ENCODE results near the gene HOXD12. TPM values are rescaled to one million over a fixed set of nuclear protein-coding genes. Genes with fewer than 3 reads are reported as not detected.

HOXD12 gene
- total RNA-seq, 1 donor from 2014 or later, result not detected

DNA sequence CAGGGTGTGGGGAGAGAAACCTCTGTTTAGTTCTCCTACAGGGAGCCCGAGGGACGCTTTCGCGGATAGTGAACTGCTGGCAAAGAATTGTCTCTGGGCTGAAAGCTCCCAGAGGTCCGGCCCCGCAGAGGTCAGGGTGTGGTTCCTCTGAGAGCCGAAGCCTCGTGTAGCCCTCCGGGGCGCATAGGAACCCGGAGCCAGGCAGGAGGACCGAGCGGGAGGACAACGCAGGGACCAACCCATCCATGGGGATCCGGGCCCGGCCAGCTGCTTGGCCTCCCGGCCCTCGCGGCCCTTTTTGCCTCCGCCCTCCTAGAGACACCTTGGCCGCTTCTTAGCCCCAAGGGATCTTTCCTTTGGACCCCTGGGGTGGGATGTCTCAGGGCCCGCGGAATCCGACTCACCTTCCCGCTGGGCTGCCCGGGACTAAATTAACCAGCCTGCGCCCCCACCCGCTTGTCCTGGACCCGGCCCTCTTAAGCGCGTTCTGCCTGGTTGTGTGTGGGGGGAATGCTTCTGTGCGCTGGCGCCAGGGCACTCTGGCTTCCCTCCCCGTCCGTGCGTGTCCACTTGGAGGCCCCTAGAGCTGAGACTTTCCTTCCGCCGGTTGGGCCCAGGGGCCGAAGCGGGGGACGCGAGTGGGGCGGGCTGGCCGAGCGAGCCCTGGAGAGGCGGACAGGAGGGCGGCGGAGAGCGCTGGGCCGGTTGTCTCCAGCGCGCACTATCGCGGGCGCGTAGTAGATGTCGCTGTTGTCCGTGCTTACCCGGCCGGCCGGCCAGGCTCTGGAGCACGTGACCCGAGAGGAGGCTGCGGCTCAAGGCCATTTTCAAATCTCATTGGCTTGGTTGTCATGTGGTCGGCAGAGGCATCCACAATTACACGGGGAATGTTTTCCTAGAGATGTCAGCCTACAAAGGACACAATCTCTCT is 16.6 kb downstream of the HOXD12 start, which contains the start of gene HOXD10:
Gene HOXD10, plus strand, starts transcription at position 896 of the 931 bp plus-strand sequence. CDS start 56 bp downstream, outside the sequence.
- FAIRE-seq (no peak), DNase-seq (ENCODE audit: low spot score in 2 of 2) (no peak)

DNA sequence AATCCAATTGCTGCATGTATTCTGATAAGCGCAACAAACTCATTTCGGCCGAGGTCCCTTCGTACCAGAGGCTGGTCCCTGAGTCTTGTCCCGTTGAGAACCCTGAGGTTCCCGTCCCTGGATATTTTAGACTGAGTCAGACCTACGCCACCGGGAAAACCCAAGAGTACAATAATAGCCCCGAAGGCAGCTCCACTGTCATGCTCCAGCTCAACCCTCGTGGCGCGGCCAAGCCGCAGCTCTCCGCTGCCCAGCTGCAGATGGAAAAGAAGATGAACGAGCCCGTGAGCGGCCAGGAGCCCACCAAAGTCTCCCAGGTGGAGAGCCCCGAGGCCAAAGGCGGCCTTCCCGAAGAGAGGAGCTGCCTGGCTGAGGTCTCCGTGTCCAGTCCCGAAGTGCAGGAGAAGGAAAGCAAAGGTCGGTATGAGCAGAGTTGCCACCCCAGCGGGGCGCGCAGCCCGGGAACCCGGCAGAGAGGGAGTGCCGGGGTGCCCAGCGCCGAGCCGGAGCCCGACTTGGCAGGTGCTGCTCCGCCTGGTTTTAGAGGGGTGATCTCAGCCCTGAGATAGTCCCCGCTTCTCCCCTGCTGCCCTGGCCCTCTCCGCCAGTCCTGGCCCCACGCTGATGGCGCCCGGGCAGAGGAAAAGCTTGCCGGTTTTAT is 17.7 kb downstream of the HOXD12 start:
- DNase-seq (ENCODE audit: low spot score in 2 of 2) (no peak), FAIRE-seq (no peak)

DNA sequence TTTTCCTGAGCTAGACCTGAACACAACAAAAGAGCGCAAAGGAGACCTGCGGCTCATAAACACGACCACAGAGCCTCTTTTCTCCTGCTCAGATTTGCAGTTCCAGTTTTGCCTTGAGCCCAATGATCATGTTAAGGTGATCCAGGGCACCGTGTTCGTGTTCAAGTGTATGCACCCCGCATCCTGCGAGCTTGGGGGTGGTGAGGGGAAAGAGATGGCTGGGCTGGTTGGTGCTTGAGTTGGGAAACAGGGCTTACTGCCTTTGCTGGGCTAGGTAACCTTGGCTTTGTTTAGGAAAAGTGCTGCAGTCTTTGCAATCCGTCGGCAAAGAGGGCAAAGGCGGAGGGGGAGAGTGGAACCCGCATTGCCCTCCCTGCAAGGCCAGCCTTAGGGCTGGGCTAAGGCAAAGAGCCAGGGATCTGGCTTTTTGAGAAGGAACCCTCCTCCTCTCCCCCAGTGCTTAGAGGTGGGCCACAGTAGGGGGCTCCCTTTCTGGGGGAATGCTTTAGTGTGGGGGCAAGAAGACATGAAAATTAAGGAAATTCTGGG is 18.3 kb downstream of the HOXD12 start:
- no peak for DNase-seq (ENCODE audit: low spot score in 2 of 2)
- FAIRE-seq, result no peak

DNA sequence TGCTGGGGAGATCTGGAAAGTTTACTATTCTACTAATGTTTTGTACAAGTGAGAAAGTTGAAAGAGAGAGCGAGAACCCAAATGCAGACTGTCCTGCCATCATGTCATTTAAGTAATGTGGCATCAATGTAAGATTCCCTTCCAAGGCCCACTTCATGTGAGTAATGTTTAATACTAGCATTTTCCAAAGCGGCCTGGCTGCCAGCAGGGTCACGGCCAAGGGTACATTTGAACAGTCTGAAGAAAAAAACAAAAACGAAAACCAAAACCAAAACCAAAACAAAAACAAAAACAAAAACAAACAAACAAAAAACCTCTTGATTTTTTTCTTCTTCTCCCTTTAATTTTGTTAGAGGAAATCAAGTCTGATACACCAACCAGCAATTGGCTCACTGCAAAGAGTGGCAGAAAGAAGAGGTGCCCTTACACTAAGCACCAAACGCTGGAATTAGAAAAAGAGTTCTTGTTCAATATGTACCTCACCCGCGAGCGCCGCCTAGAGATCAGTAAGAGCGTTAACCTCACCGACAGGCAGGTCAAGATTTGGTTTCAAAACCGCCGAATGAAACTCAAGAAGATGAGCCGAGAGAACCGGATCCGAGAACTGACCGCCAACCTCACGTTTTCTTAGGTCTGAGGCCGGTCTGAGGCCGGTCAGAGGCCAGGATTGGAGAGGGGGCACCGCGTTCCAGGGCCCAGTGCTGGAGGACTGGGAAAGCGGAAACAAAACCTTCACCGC is 19.2 kb downstream of the HOXD12 start:
- FAIRE-seq (no peak), DNase-seq (ENCODE audit: low spot score in 2 of 2) (no peak)

DNA sequence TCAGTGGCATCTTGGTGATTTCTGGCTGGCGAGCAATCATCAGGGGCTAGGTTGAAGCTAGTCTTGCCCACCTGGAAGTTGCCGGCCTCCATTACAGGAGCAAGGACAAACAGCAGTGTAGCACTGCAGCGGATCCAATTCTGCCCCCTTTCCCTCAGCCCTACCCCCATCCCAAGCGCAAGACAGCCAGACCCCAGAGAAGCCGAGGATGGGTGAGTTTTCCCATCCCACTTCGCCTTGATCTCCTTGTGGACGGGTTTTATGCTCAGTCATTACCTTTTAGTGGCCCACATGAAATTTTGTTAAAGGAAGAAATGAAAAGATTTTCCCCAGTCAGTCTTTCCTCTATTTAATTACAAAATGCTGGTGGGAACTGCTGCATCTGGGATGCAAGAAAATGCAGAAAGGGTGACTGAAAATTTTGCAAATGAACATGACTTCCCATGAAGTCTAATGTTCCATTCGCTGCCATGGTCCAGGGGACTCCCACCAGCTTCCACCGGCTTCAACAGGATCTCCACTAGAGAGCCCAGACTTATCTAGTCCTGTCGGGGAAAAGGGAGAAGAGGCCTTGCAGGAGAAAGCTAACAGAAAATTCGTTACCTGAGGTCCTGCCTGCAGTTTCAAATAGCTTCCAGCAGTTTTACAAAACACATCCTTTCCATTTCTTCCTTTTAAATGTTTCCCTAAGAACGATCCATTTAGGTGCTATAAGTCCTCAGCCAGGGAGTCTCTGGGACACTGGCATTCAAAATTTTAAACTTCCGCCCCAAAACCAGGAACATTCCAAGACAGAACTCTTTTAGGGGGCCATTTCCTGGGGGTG is 21.0 kb downstream of the HOXD12 start:
- no peak for FAIRE-seq
- DNase-seq (ENCODE audit: low spot score in 2 of 2), result no peak

DNA sequence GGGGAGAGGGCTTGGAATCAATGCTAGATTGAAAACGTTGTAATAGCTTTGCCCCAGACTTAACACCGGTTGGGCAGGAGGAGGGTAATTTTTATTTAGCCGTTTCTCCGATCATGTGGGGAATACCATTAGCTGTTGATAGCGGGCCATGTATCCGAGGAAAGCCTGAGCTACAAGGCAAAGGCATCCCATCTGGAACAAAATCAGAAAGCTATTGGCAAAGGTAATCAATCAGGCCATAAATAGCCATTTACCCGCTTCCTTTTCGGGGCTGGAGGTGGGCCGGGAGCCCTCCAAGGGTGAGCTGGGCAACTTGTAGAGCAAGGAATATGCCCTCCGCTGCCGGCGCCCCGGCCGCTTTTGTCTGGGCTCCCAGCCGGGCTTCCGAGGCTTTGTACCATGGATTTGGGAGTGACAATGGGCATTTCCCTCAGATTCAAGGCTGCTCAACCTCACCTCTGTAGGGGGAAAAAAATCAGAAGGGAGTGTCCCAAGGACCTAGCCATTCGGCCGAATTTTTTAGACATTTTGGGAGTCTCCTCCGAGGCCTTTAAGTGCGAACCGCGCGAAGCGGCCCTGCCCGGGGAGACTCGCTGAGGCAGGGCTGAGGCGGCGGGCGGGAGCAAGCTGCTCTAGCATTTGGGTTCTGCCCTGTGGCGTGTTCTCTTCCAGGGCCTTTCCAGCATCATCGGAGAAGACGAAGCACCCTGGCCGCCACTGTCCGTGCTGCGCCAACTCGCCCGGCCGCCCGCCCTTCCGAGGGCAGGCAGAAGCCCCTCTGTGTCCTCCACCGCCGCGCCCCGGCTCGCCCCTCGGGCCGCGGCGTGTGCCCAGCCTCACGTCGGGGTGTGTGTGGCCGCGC is 21.8 kb downstream of the HOXD12 start:
- FAIRE-seq (no peak), DNase-seq (ENCODE audit: low spot score in 2 of 2) (no peak)

DNA sequence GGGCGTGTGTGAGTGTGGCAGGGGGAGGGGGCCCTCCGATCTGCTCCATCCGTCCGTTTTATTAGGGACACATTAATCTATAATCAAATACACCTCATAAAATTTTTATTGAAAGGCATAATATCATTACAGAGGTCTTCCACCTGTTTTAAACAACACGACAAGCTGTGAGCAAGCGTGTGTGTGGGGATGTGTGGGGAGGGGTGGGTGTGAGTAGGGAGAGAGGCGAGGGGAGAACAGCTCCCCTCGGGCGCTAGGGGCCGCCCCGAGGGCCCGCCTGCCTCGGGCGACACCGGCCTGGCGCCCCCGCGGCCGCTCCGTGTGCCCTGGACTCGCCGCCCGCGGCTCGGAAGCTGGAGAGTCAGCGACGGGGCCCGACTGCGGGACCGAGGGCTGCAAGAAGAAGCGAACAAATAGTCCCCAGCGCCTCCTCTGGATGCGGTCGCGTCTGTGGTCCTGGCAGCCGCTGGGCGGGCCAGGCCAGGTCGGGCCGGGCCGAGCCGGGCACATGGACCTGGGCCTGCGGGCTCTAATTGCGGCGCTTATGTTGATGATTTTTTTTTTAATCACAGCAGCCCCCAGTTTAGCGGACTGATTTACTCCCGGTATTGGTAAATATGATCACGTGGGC is 22.6 kb downstream of the HOXD12 start:
- FAIRE-seq, result no peak
- DNase-seq (ENCODE audit: low spot score in 2 of 2), result no peak

DNA sequence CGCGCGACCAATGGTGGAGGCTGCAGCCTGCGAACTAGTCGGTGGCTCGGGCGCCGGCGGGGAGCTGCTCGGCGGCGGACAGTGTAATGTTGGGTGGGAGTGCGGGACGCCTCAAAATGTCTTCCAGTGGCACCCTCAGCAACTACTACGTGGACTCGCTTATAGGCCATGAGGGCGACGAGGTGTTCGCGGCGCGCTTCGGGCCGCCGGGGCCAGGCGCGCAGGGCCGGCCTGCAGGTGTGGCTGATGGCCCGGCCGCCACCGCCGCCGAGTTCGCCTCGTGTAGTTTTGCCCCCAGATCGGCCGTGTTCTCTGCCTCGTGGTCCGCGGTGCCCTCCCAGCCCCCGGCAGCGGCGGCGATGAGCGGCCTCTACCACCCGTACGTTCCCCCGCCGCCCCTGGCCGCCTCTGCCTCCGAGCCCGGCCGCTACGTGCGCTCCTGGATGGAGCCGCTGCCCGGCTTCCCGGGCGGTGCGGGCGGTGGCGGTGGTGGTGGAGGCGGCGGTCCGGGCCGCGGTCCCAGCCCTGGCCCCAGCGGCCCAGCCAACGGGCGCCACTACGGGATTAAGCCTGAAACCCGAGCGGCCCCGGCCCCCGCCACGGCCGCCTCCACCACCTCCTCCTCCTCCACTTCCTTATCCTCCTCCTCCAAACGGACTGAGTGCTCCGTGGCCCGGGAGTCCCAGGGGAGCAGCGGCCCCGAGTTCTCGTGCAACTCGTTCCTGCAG is 23.3 kb downstream of the HOXD12 start, which contains the start of gene HOXD9:
Gene HOXD9, plus strand, starts transcription at position 37 of the 728 bp plus-strand sequence. Its CDS starts 50 bp downstream, at position 87.
- FAIRE-seq (no peak), DNase-seq (ENCODE audit: low spot score in 2 of 2) (no peak)

DNA sequence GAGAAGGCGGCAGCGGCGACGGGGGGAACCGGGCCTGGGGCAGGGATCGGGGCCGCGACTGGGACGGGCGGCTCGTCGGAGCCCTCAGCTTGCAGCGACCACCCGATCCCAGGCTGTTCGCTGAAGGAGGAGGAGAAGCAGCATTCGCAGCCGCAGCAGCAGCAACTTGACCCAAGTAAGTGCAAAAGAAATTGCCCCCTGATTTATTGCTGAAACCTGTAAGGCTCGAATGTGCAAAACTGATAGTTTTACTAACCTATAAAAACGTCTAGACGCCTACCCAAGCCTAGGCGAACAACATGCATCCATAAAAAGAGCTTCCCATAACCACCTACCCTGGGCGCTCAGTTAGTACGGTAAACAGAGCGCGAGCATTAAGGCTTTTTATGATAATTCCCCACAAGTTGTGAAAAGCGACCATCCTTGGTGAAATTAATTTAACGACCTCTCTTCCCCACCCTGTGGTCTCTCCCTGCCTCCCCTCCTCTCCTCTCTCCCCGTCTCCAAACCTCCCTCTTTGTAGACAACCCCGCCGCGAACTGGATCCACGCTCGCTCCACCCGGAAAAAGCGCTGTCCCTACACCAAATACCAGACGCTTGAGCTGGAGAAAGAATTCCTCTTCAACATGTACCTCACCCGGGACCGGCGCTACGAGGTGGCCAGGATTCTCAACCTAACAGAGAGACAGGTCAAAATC is 24.0 kb downstream of the HOXD12 start:
- FAIRE-seq, result no peak
- DNase-seq (ENCODE audit: low spot score in 2 of 2), result no peak

DNA sequence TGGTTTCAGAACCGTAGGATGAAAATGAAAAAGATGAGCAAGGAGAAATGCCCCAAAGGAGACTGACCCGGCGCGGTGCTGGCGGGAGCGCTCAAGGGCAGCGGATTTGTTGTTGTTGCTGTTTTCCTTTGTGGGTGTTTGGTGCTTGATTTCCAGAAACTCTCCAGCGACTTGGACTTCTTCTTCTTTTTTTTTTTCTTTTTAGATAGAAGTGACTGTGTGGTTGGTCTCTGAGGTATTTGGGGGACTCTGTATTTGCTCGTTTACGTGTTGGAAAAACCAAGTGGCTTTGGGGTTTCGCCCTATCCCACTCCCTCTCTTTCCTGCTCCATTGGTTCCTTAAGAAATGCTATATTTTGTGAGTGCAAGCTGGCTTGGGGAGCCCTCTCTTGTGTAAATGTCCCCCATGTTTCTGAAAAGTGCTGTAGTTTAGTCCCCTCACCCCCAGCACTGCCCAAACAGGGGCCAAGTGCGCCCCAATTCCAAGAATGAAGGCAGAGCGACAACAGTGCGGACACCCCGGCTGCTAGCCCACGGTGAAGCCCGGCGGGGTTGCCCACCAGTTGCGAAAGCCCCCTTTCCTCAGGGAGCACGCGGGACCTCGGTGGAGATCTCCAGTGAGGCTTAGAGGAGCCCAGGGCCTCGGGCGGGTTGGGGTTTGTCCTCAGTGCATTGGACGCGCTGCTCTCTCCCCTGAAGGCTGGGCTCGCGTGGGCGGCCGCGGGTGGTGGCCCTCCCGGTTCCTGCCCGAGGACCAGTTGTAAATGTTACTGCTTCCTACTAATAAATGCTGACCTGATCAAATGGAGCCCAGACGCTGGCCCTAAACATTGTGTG is 24.7 kb downstream of the HOXD12 start:
- FAIRE-seq, result no peak
- DNase-seq (ENCODE audit: low spot score in 2 of 2), result no peak

DNA sequence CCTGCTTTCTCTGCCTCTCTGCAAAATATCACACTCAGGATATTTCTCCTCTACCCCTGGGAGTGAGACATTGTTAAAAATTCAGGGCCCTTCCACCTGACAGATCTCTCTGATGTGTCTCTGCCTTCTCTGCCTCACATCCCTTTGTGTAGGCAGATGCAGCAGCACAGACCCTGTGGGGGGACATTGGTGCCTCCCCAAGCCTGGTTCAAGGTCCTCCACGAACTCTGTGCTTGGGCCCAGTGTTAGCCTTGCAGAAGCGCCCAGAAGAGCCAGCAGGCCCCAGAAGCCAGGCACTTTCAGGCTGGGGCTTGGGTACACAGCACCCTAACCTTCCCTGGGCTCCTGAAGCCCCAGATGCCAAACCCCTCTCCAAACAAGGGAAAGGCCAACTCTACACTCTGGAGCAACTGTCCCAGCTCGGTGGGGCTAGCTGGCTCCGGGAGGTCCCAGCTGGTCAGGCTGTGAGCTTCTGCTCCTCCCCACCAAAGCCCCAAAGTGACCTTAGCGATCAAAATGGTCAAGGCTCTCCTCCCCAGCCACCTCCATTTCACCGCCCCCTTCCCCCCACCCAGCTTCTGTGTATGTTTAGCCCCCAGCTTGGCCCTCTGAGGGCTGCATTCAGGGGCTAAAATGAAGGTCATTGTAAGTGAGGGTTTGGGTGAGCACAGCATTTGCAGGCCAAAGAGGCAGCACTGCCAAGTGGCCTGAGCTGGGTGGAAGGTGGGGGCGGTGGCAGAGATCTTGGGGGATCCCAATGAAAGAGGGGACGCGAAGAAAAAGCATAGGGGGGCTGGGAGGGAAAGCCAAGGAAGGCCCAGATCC is 25.6 kb downstream of the HOXD12 start:
- DNase-seq (ENCODE audit: low spot score in 2 of 2), result no peak
- no peak for FAIRE-seq

DNA sequence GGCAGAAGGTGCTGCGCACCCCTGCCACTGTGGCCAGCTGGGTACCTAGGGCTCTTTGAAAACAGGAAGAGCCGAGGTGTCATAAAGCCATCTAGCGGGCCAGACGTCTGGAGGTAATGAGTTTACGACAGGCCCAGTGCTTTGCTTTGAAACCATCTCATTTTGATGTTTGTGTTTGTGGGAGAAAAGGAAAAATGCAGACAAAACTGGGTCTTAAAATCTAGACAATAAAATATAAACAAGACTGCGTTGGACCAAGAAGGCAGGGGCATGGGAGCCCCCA is 26.1 kb downstream of the HOXD12 start:
- no peak for DNase-seq (ENCODE audit: low spot score in 2 of 2)
- no peak for FAIRE-seq

DNA sequence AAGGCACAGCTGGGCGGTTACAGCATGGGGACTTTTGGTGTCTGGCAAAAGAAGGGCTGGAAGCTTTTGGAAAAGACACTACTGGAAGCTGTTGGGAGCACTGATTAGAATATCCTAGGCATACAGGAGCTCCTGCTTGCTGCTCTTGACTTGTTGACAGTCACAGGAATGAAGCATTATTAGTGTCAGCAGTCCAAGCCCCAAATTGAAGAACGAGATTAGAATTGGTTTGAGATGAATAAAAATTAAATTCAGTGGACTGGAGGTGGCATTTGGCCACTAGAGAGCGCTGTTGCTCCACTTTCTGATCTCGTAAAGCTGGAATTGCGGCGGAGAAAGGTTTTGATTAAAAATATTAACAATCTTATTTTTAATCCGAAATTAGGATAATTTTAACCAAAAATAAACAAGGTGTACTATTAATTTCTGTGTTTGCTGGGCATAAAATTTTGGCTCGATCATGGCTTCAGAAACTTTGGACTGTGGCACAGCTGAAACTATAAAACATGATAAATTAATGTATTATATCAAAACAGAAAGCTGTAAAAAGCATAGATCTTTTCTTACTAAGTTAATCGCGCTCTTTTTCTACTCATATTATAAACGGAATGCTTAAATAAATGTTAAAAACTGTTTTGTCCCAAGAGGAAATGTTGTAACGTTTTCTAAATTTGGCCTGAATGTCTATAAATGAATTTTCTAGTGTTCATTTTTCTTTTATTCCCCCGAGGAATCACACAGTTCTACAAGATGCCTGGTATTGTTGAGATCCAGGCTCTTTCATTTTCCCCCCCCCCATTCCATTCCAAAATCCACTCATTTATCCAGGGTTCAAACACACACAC is 27.6 kb downstream of the HOXD12 start:
- DNase-seq (ENCODE audit: low spot score in 2 of 2) (peak; percentile 63 to 74), FAIRE-seq (peak; percentile 48)

DNA sequence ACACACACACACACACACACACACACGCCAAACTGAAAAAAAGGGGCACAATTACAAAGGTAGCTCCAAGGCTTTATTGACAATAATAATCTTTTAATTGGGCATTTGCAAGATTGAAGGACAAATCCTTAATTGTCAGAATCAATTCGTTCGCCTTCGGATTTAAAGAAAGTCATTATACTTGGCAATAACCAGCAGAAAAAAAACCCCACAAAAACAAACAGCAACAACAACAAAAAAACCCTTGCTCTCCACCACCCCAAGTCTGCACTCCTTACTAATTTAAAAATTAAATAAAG is 28.1 kb downstream of the HOXD12 start:
- FAIRE-seq (no peak), DNase-seq (ENCODE audit: low spot score in 2 of 2) (no peak)
